T47D (cell line): ENCODE measurements around the gene ERFL.
"Not testable (repeated sequence)": the region's sequence is repeated elsewhere in the genome, so short reads cannot be mapped to it uniquely, and the experiment has no call there.

ENCODE experiments used
- DNase-seq, 2 experiments: peaks; one replicate each; pipeline versions ENCODE4 v3.0.0 to v3.0.0-alpha.2; 2011 to 2012; ENCODE audit warnings: low read depth in 1 of 2, low spot score in 1 of 2
- JUND ChIP-seq: IDR thresholded peaks from 2 replicates; pipeline ENCODE4 v1.6.1; 2012; ENCODE audit warnings: low read depth
- in situ Hi-C: cut with HindIII; loops from 2 replicates; pipeline ENCODE4 v1.10.0; 2016; ENCODE audit warnings: low sequenced_read_pairs, low pct_unique_long_range_greater_than_20kb

Gene ERFL

GRCh38 chr19:41957838-41958366 lies 29.7 kb upstream of the ERFL start:
- in situ Hi-C loops = no loop called here
- peak; percentile 91 to 92 for DNase-seq
- TF ChIP-seq JUND = no peak

GRCh38 chr19:41957161-41957837 lies 29.1 kb upstream of the ERFL start:
- DNase-seq = no peak
- TF ChIP-seq JUND = no peak
- in situ Hi-C loops = no loop called here

GRCh38 chr19:41956621-41957020 lies 28.4 kb upstream of the ERFL start:
- no peak for DNase-seq
- in situ Hi-C loops = no loop called here
- TF ChIP-seq JUND = no peak

- in situ Hi-C loops = no loop called here
- no peak for TF ChIP-seq JUND
- no peak for DNase-seq
These were observed 27.3 kb upstream of the ERFL start for GRCh38 chr19:41955521-41955920.

GRCh38 chr19:41951686-41952172 lies 23.5 kb upstream of the ERFL start:
- peak; percentile 71 to 73 for DNase-seq
- TF ChIP-seq JUND = no peak
- in situ Hi-C loops = no loop called here

- no peak for TF ChIP-seq JUND
- no peak for DNase-seq
- in situ Hi-C loops = no loop called here
These were observed 18.8 kb upstream of the ERFL start for GRCh38 chr19:41947091-41947490.

GRCh38 chr19:41945135-41945766 lies 17.0 kb upstream of the ERFL start:
- in situ Hi-C loops = no loop called here

GRCh38 chr19:41944336-41944735 lies 16.1 kb upstream of the ERFL start:
- no peak for TF ChIP-seq JUND
- DNase-seq = no peak
- in situ Hi-C loops = no loop called here

More at GRCh38 chr19:41945135-41945766, 17.0 kb upstream of the ERFL start:
- no peak for TF ChIP-seq JUND
- no peak for DNase-seq

- no peak for TF ChIP-seq JUND
- in situ Hi-C loops = no loop called here
- no peak for DNase-seq
These were observed 13.4 kb upstream of the ERFL start for GRCh38 chr19:41941410-41942202.

- in situ Hi-C loops = no loop called here
- no peak for TF ChIP-seq JUND
- no peak for DNase-seq
These were observed 12.6 kb upstream of the ERFL start for GRCh38 chr19:41940731-41941409.

GRCh38 chr19:41939861-41940730 lies 11.8 kb upstream of the ERFL start:
- no peak for TF ChIP-seq JUND
- DNase-seq = no peak
- in situ Hi-C loops = no loop called here

GRCh38 chr19:41939209-41939608 lies 11.0 kb upstream of the ERFL start:
- DNase-seq, in situ Hi-C loops: not testable (repeated sequence)
